HAP-1 (cell line): ENCODE measurements around the gene HYDIN.
"Not testable (repeated sequence)": the region's sequence is repeated elsewhere in the genome, so short reads cannot be mapped to it uniquely, and the experiment has no call there.

Experiments
- DNase-seq, 2 experiments: peaks; one replicate each; pipeline ENCODE4 v3.0.0-alpha.2; 2016 to 2020; ENCODE audit warnings: low spot score in 2 of 2
- H3K27me3 ChIP-seq: fragments of 250-450 bp; sonication (Bioruptor Pico); 2 replicates; pipeline ENCODE4 v1.5.1; 2020; ENCODE audit warnings: low read depth, mild to moderate bottlenecking, moderate library complexity
- H3K36me3 ChIP-seq: fragments of 250-450 bp; sonication (Bioruptor Pico); replicated peaks from 2 replicates; pipeline ENCODE4 v1.5.1; 2020; ENCODE audit warnings: mild to moderate bottlenecking
- H3K4me1 ChIP-seq: fragments of 250-450 bp; sonication (Bioruptor Pico); 2 replicates; pipeline ENCODE4 v1.5.1; 2020; ENCODE audit warnings: mild to moderate bottlenecking
- H3K4me3 ChIP-seq: fragments of 250-450 bp; sonication (Bioruptor Pico); 2 replicates; pipeline ENCODE4 v1.5.1; 2020; ENCODE audit warnings: mild to moderate bottlenecking, moderate library complexity
- H3K9me3 ChIP-seq: fragments of 250-450 bp; sonication (Bioruptor Pico); 2 replicates; pipeline ENCODE4 v1.5.1; 2020; ENCODE audit warnings: mild to moderate bottlenecking, moderate library complexity
- in situ Hi-C: fragments of 300-500 bp; cut with MboI; formaldehyde crosslinking; loops from 3 replicates; pipeline ENCODE4 v1.14.3; 2020; ENCODE audit warnings: low sequenced_read_pairs, inconsistent platforms, mixed read lengths

The HYDIN gene

DNA sequence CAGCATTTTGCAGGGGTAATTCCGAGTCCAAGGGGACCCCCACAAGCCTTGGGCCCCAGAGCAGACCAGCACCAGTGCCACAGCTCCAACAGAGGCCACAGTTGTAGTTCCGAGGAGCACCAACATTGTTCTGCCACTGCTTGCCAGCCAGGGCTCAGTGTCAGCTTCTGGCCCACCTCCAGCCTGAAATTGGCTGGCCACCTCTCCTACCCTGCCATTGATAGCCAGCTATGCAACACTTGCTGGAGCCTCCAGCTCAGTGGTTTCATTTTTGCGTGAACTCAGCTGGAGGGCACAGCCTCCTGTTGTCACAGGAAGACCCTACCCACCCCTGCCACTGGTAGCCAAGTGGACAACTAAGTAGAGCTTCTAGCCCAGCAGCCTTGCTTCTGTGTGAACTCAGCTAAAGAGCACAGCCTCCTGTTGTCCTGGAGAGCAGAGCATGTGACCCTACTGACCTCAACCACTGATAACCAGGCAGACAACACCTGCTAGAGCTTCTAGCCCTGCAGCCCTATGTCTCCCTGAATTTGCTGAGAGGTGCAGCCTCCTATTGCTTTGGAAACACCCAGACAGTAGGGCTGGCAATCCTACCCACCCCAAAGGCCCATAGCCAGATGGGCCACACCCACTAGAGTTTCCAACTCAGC, 24.9 kb downstream of the HYDIN start:
- Histone ChIP-seq H3K27me3 (no peaks in the 10 kb centered on the region), H3K4me1 (no peaks in the 10 kb centered on the region), H3K9me3 (no peaks in the 10 kb centered on the region), H3K36me3 (no peaks in the 10 kb centered on the region), H3K4me3 (no peak overlapping the region)
- in situ Hi-C loops, result no loop called here
- DNase-seq, result no peak

DNA sequence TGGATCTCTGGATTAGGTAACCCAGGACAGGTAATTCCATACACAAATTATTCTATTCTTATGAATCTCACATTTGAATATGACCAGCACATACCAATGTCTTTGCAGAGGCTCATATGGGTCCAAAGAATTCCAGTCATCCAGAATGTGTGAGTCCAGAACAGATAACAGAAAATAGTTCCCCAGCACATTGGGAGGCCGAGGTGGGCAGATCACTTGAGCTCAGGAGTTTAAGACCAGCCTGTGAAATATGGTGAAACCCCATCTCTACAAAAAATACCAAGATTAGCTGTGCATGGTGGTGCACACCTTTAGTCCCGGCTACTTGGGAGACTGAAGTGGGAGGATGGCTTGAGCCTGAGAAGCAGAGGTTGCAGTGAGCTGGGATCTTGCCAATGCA, 26.9 kb downstream of the HYDIN start:
- H3K27me3 ChIP-seq, result no peaks in the 10 kb centered on the region
- no peaks in the 10 kb centered on the region for H3K36me3 ChIP-seq
- H3K4me3 ChIP-seq, result no peak overlapping the region
- H3K4me1 ChIP-seq, result no peaks in the 10 kb centered on the region
- H3K9me3 ChIP-seq, result no peaks in the 10 kb centered on the region
- DNase-seq, result no peak
- in situ Hi-C loops, result no loop called here

DNA sequence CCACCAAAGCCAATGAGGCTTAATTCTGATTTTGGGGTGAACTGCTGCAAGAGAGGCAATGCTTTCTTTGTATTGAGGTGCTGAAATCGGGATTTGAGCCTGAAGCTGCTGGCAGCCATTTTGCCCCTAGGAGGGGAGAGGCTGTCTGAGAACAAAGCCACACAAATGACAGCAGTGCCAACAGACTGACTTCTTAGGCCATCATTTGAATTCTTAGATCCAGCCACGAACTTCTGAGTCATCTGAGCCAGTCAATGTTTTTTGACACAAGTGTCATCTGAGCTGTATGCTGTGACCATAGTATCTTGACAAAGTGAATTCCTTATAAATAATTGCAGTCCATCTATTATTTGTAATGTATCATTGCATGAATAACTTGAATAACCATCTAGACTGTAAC, 29.0 kb downstream of the HYDIN start:
- in situ Hi-C loops, result no loop called here
- DNase-seq, result no peak
- Histone ChIP-seq H3K9me3 (no peaks in the 10 kb centered on the region), H3K36me3 (no peaks in the 10 kb centered on the region), H3K4me1 (no peaks in the 10 kb centered on the region), H3K4me3 (no peak overlapping the region), H3K27me3 (no peaks in the 10 kb centered on the region)

DNA sequence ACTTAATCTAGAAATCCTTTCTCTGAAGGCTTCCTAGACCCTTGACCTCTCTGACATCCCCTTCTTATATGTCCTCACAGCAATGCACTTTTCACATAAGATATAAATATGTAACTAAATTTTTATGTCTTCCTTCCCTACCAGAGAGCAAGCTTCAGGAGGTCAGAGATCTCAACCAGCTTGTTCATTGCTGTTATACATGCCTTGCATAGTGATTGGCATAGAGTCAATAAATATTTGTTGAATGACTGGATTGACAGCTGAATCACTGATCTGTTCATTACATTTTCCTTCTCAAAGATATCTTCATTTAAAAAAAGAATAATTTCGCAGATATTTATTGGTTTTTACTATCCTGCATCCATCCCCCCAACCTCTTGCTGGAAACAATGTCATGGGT, 29.5 kb downstream of the HYDIN start:
- Histone ChIP-seq H3K9me3 (no peaks in the 10 kb centered on the region), H3K27me3 (no peaks in the 10 kb centered on the region), H3K36me3 (no peaks in the 10 kb centered on the region), H3K4me1 (no peaks in the 10 kb centered on the region), H3K4me3 (no peak overlapping the region)
- no peak for DNase-seq
- in situ Hi-C loops, result no loop called here

DNA sequence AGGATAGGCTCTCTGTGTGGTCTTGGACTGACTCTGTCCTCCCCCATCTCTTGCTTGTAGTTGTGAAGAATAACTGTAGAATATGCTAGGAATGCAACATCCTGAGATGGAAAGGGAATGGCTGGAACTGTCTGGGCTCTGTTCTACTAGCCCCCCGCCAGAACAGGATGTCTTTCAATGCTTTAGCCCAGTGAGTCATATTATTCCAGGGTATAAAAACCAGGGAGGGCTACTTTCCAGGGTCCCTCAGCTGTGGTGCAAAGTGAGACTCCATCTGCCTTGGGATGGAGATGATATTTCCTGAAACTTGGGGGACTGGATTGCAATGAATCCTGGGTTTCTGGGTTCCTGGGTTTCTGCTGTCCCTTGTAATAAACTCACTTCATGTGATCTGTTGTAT, 32.1 kb downstream of the HYDIN start:
- in situ Hi-C loops, result no loop called here
- Histone ChIP-seq H3K4me1 (no peaks in the 10 kb centered on the region), H3K27me3 (no peaks in the 10 kb centered on the region), H3K9me3 (no peaks in the 10 kb centered on the region), H3K4me3 (no peak overlapping the region), H3K36me3 (no peaks in the 10 kb centered on the region)
- DNase-seq, result no peak

DNA sequence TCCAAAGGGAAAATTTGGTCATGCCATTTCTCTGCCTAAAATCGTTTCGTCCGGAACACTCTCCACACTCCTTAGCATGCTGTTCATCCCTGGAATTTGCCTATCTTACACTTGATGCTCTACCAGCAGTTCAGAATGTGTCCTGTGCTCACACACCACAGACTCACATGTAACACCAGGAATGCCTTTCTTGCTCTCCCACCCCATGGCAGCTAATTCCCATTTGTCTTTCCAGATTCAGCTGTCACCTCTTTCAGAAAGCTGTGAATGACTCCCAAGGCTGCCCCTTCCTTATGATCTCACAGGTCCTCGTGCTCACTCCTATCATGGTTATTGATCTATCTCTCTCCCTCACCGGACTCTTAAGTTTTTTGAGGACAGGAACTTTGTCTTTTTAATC, 38.1 kb downstream of the HYDIN start:
- no peaks in the 10 kb centered on the region for H3K4me1 ChIP-seq
- in situ Hi-C loops, result no loop called here
- no peaks in the 10 kb centered on the region for H3K9me3 ChIP-seq
- no peak overlapping the region for H3K4me3 ChIP-seq
- H3K27me3 ChIP-seq, result peaks cover 5% of the 10 kb centered on the region; the same call in 1 of the 2 replicates
- H3K36me3 ChIP-seq, result no peaks in the 10 kb centered on the region
- no peak for DNase-seq

DNA sequence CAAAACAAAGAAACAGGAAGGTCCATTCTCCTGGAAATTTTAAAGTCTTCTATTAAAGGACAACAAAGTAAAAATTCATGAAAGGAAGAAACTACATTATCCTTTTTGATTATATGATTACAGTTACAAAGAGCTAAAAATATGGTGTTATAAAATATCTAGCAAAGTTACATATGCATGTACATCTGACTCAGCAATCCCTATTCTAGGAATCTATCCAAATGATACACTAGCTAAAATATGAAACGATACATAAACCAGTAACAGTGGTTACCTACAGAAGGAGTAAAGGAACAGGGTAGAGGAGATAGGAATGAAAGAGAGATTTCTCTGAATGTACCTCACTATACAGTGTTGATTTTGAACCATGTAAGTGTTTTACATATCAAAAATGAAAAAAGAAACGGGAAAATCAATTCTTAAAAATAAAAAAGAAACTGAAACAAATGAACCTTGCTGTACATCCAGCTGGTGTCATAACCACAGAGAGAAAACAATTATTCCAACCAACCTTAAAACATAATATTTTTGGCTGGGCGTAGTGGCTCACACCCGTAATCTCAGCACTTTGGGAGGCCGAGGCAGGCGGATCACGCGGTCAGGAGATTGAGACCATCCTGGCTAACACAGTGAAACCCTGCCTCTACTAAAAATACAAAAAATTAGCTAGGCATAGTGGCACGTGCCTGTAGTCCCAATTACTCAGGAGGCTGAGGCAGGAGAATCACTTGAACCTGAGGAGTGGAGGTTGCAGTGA, 41.4 kb downstream of the HYDIN start:
- Histone ChIP-seq H3K4me3 (no peak overlapping the region), H3K9me3 (no peaks in the 10 kb centered on the region), H3K36me3 (no peaks in the 10 kb centered on the region), H3K4me1 (no peaks in the 10 kb centered on the region), H3K27me3 (peaks cover 12% of the 10 kb centered on the region; the same call in 1 of the 2 replicates)
- no peak for DNase-seq
- in situ Hi-C loops, result no loop called here

DNA sequence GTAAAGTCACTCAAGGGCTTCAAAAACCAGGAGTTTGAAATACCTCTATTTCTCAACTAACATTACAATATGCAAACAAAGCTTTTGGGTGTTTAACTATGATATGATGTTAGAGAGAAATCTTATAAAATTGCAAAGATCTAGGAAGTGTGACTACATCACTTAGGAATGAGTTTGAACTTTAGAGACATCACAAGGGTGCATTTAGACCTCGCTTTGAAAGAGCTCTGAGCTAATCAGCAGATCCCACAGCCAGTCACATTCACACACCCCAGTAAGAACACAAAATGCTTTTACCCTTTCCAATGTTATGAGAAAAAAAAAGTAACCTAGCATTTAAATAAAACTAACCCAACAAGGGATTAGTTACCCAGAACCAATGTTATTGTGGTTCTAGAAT, 45.2 kb downstream of the HYDIN start:
- DNase-seq, result no peak
- Histone ChIP-seq H3K4me3 (no peak overlapping the region), H3K27me3 (peaks cover 18% of the 10 kb centered on the region), H3K9me3 (no peaks in the 10 kb centered on the region), H3K4me1 (no peaks in the 10 kb centered on the region), H3K36me3 (no peaks in the 10 kb centered on the region)
- in situ Hi-C loops, result no loop called here

DNA sequence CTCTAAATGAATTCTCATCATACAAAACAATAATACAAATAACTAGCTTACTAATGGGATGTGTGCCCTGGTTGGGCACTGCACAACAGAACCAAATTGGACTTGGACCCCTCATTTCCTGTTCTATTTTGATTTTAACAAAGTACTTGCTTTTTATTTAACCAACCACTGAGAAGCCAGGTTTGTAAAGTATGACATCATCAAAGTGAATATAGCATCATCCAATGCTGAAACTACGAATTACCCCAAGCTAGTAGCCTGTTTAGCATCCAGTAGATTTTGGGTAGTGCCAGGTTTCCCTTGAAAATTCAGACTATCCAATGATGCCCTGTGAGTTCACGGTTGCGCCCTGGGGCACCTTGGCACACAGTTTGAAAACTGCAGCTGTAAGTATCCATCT, 51.0 kb downstream of the HYDIN start:
- no peaks in the 10 kb centered on the region for H3K36me3 ChIP-seq
- no peaks in the 10 kb centered on the region for H3K9me3 ChIP-seq
- no peaks in the 10 kb centered on the region for H3K4me1 ChIP-seq
- in situ Hi-C loops, result no loop called here
- no peak for DNase-seq
- H3K27me3 ChIP-seq, result peaks cover 10% of the 10 kb centered on the region
- H3K4me3 ChIP-seq, result no peak overlapping the region

DNA sequence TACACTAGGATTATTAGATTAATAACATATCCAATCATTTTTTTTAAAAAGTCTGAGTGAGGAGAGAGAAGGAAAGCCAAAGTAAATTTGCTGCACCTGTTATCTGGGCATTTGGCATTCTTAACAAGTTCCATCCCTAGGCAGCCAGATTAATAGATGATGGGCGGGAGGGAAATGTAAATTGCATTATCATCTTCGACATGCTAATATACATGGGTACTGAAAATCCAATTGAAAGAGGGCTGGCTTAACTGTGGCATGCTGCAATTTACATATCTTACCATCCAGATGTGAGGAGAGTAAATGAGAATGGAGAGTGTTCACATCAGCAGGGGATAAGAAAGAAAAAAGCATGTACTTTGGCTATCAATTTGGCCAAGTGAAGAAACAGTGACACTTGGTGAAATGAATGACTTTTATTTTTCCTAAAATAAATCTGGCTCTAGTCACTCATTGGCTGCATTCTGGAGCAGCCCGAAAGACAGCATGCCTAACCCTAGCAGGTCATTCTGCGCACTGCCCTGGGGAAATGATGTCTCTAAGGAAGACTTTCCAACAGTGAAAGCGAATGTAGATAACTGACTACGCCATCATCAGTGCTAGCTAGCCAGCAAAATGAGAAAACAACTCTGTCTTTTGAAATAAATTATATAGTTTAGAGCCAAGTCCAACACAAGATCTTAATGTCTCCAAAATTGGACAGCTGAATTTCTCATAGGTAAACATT, 57.9 kb downstream of the HYDIN start:
- no peaks in the 10 kb centered on the region for H3K36me3 ChIP-seq
- no peak for DNase-seq
- H3K4me3 ChIP-seq, result no peak overlapping the region
- H3K27me3 ChIP-seq, result peaks cover 3% of the 10 kb centered on the region; the same call in 1 of the 2 replicates
- in situ Hi-C loops, result no loop called here
- H3K9me3 ChIP-seq, result no peaks in the 10 kb centered on the region
- H3K4me1 ChIP-seq, result no peaks in the 10 kb centered on the region

DNA sequence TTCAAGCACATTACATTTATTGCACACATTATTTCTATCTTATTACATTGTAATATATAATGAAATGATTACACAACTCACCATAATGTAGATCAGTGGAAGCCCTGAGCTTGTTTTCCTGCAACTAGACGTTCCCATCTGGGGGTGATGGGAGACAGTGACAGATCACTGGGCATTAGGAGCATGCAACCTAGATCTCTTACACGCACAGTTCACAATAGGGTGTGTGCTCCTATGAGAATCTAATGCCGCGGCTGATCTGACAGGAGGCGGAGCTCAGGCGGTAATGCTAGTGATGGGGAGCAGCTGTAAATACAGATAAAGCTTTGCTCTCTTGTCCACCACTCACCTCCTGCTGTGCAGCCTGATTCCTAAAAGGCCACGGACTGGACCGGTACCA, 69.5 kb downstream of the HYDIN start:
- H3K36me3 ChIP-seq, H3K27me3 ChIP-seq, H3K4me3 ChIP-seq, H3K9me3 ChIP-seq, in situ Hi-C loops, DNase-seq, H3K4me1 ChIP-seq: not testable (repeated sequence)

DNA sequence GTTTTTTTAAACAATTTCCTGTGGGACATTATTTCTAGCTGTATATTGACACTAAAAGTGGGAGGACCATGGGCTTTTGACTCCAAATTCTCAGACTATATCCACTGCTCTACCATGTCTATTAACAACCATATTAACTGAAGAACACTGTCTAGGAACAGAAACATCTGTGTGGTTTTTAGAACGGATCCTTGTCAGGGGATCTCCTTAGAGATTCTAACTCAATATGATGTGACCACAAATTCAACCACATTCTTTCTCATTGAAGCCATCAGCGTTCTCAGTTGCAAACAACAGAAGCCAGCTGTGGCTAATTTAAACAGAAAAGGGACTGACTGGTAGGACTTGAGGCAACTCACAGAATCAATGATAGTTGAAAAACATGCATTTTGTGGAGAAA, 73.2 kb downstream of the HYDIN start:
- H3K4me1 ChIP-seq, DNase-seq, H3K36me3 ChIP-seq, in situ Hi-C loops, H3K4me3 ChIP-seq, H3K27me3 ChIP-seq, H3K9me3 ChIP-seq: not testable (repeated sequence)

DNA sequence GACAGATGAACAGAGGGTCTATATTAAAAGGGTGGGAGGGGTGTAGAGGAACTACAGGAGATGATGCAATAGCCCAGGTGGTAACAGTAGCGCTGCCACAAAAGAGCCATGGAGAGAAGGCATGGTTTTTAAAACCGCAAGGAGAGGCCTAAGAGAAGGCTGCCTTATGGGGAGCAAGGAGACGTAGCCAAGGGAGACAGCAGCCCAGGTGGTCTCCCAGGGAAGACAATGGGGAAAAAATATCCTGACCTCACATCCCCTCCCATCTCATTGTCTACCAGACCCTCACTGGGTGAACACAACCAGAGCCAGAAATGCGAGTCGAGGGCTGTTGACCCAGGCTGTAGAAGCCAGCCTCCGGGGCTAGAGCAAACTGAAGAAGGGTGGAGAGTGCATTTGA, 77.2 kb downstream of the HYDIN start:
- H3K9me3 ChIP-seq, H3K4me1 ChIP-seq, in situ Hi-C loops, DNase-seq, H3K36me3 ChIP-seq, H3K27me3 ChIP-seq, H3K4me3 ChIP-seq: not testable (repeated sequence)

DNA sequence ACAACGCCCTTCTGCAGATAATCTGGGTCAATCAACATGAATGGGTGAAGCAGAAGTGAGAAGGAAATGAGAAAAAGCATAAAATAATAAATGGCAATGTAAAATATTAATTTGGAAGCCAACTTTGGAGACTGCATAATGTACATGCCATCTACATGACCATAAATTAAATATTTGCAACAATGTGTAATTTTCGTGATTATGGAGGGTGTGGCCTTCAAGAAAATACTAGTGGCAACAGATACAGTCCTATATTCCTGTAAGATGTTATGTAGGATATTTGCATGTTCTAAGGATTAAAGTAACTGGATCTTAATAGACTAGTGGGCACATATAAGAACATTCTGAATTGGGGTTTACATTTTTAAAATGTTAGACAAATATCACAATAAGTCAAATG, 78.9 kb downstream of the HYDIN start:
- in situ Hi-C loops, H3K4me3 ChIP-seq: not testable (repeated sequence)

More for the DNA sequence above, 78.9 kb downstream of the HYDIN start:
- H3K36me3 ChIP-seq, H3K9me3 ChIP-seq, H3K27me3 ChIP-seq, H3K4me1 ChIP-seq, DNase-seq: not testable (repeated sequence)
